Measurements from ENCODE around the gene ECI1.

DNA sequence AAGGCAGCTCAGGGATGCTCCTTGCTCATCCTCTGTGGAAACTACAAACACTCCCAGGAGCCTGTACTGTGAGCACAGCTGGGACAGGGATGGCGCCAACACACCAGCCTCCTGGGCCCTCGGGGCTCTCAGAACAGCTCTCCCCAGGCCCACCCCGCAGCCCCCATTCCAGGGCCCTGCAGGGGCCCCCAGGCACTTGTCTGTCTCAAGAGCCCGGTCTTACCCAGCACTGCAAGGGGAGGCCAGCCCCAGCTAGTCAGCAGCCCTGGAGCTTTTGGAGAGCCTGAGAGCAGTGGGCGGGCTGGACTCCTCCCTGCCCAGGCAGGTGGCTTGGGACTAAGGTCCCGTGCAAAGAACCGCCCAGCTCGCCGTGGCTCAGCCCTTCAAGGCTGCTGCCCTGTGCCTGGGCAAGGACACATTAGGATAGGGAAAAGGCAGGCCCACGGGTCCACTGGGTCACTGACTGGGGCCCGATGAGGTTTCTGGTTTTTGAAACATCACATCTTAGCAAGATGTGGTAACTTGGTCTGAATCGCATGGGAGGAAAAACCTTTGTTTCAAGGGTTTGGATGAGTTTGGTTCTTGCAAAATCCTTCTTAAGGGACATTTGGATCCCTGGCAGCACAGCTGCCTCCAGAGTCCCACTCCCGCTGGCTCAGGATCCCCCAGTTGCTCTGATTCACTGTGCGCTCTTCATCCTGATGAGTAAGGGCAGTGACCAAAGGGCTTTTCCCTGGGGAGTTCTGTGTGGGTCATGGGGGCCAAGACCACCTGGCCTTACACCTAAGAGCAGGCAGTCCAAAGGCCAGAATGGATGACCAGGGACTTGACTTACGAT is 12.3 kb downstream of the ECI1 start:
- TF ChIP-seq, protein P1, sequence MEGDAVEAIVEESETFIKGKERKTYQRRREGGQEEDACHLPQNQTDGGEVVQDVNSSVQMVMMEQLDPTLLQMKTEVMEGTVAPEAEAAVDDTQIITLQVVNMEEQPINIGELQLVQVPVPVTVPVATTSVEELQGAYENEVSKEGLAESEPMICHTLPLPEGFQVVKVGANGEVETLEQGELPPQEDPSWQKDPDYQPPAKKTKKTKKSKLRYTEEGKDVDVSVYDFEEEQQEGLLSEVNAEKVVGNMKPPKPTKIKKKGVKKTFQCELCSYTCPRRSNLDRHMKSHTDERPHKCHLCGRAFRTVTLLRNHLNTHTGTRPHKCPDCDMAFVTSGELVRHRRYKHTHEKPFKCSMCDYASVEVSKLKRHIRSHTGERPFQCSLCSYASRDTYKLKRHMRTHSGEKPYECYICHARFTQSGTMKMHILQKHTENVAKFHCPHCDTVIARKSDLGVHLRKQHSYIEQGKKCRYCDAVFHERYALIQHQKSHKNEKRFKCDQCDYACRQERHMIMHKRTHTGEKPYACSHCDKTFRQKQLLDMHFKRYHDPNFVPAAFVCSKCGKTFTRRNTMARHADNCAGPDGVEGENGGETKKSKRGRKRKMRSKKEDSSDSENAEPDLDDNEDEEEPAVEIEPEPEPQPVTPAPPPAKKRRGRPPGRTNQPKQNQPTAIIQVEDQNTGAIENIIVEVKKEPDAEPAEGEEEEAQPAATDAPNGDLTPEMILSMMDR (IDR thresholded peaks at IDR 0.05 in 4 of 5, conservative IDR thresholded peaks at IDR 0.05 in 1 of 5): no peak
- no peak for TF ChIP-seq POLR2A (IDR thresholded peaks at IDR 0.05)

Measured in gastrocnemius medialis (tissue), 4 donors.